ENCODE data around the gene SKA2. TPM values are rescaled to one million over a fixed set of nuclear protein-coding genes. Genes with fewer than 3 reads are reported as not detected.
"Not testable (repeated sequence)": the region's sequence is repeated elsewhere in the genome, so short reads cannot be mapped to it uniquely, and the experiment has no call there.

SKA2 gene
- total RNA-seq, 6 experiments from 2014 or later, result 12.2 to 23.1 (median 13.5) TPM

DNA sequence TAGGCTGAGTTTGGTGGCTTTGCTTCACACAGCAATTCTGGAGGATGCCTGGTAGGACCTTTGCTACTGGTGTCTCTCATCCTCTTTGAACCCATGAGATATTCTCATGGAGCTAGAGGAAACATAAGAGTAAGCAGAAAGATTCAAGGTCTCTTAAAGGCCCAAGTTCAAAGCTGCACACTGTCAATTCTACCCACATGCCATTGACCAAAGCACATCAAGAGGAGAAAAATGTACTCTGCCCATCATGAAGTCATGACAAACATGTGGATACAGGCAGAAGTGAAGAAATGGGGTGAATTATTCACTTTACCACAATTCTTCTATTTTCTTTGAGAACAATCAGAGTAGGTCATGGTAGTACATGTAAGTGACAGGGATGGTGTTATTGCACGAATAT is 13.1 kb downstream of the SKA2 start:
- no peaks in the 10 kb centered on the region for H3K36me3 ChIP-seq
- no peak overlapping the region for H3K27ac ChIP-seq
- no peaks in the 10 kb centered on the region for H3K27me3 ChIP-seq
- intact Hi-C loops (cut with DNase I), result no loop called here
- ATAC-seq (no peak), DNase-seq (no peak)
- H3K4me1 ChIP-seq, result no peaks in the 10 kb centered on the region
- H3K9me3 ChIP-seq, result no peaks in the 10 kb centered on the region
- no peak overlapping the region for H3K4me3 ChIP-seq
- TF ChIP-seq POLR2A (IDR thresholded peaks at IDR 0.05), result no peak
- TF ChIP-seq, protein P1, sequence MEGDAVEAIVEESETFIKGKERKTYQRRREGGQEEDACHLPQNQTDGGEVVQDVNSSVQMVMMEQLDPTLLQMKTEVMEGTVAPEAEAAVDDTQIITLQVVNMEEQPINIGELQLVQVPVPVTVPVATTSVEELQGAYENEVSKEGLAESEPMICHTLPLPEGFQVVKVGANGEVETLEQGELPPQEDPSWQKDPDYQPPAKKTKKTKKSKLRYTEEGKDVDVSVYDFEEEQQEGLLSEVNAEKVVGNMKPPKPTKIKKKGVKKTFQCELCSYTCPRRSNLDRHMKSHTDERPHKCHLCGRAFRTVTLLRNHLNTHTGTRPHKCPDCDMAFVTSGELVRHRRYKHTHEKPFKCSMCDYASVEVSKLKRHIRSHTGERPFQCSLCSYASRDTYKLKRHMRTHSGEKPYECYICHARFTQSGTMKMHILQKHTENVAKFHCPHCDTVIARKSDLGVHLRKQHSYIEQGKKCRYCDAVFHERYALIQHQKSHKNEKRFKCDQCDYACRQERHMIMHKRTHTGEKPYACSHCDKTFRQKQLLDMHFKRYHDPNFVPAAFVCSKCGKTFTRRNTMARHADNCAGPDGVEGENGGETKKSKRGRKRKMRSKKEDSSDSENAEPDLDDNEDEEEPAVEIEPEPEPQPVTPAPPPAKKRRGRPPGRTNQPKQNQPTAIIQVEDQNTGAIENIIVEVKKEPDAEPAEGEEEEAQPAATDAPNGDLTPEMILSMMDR (IDR thresholded peaks at IDR 0.05), result no peak
- WGBS (ENCODE audit: insufficient coverage, low coverage, low lambda C conversion rate, missing lambda C conversion rate), result 100% methylated on average over 1 of the region's 1 CpG

DNA sequence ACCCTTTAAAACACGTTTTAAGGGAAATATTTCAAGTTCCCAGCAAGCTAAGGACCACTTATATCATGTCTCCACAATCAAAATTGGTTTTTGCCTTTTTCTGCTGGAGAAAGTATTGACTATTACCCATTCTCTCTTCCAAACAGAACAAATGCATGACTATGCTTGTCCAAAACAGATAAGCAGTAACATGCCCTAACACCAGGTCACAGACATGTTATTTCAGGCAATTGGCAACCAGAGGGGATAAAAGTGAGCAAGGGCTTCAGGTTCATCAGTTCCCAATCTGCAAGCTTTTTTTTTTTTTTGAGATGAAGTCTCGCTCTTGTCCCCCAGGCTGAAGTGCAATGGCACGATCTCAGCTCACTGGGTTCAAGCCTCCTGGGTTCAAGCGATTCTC is 15.0 kb downstream of the SKA2 start:
- no peaks in the 10 kb centered on the region for H3K27me3 ChIP-seq
- ATAC-seq (no peak), DNase-seq (no peak)
- 90% methylated on average over 4 of the region's 4 CpGs for WGBS (ENCODE audit: insufficient coverage, low coverage, low lambda C conversion rate, missing lambda C conversion rate)
- H3K9me3 ChIP-seq, result no peaks in the 10 kb centered on the region
- no peak for TF ChIP-seq POLR2A (IDR thresholded peaks at IDR 0.05)
- TF ChIP-seq, protein P1 (IDR thresholded peaks at IDR 0.05), result no peak
- no peaks in the 10 kb centered on the region for H3K36me3 ChIP-seq
- no peak overlapping the region for H3K27ac ChIP-seq
- H3K4me1 ChIP-seq, result no peaks in the 10 kb centered on the region
- no peak overlapping the region for H3K4me3 ChIP-seq
- intact Hi-C loops (cut with DNase I), result no loop called here

DNA sequence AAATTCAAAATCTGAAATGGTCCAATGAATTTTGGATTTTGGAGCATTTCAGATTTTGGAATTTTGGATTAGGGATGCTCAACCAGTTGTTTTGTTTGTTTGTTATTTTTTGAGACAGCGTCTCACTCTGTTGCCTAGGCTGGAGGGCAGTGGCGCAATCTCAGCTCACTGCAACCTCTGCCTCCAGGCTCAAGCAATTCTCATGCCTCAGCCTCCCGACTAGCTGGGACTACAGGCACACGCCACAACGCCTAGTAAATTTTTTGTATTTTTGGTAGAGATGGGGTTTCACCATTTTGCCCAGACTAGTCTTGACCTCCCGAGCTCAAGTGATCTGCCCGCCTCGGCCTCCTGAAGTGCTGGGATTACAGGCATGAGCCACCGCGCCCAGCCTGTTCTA is 16.6 kb downstream of the SKA2 start:
- H3K4me3 ChIP-seq; H3K9me3 ChIP-seq; DNase-seq; H3K27ac ChIP-seq; H3K36me3 ChIP-seq; intact Hi-C loops (cut with DNase I); ATAC-seq; H3K27me3 ChIP-seq; H3K4me1 ChIP-seq: not testable (repeated sequence)
- WGBS (ENCODE audit: insufficient coverage, low coverage, low lambda C conversion rate, missing lambda C conversion rate), result 95% methylated on average over 10 of the region's 10 CpGs

DNA sequence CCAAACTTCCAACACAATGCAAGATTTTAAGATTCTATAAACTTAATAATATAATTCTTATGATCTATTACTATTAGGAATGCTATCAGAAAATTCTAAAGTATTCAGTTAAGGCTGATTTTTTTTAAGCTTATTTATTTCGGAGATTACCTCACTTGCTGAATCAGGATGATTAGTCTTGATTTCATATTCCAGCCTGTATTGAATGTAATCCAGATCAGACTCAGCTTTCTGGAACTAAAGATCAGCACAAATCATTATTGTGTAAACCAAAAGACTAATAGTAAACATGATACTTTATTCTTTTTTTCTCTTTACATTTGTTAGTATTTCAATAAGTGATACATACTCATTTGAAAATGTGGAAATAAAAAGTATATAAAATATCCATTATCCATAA is 23.9 kb downstream of the SKA2 start:
- H3K4me1 ChIP-seq, result no peaks in the 10 kb centered on the region
- WGBS (ENCODE audit: insufficient coverage, low coverage, low lambda C conversion rate, missing lambda C conversion rate), result 81% methylated on average over 1 of the region's 1 CpG
- intact Hi-C loops (cut with DNase I), result no loop called here
- no peak for TF ChIP-seq POLR2A (IDR thresholded peaks at IDR 0.05)
- TF ChIP-seq, protein P1 (IDR thresholded peaks at IDR 0.05), result no peak
- H3K4me3 ChIP-seq, result no peak overlapping the region
- ATAC-seq, result no peak
- H3K27ac ChIP-seq, result no peak overlapping the region
- H3K27me3 ChIP-seq, result no peaks in the 10 kb centered on the region
- DNase-seq, result no peak
- H3K36me3 ChIP-seq, result no peaks in the 10 kb centered on the region
- no peaks in the 10 kb centered on the region for H3K9me3 ChIP-seq

DNA sequence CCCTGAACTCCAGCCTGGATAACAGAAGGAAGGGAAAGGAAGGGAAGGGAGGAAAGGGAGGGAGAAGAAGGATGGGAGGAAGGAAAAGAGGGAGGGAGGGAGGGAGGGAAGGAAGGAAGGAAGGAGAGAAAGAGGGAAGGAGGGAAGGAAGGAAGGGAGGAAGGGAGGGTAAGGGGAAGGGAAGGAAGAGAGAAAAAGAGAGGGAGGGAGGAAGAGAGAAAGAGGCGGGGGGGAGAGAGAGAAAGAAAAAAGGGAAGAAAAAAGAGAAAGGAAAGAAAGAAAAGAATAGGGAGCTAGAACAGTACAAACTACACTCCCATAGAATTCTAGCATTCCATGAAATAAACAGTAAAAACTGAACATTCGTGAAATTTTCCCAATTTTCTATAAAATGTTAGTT is 25.2 kb downstream of the SKA2 start:
- no peak for TF ChIP-seq POLR2A (IDR thresholded peaks at IDR 0.05)
- TF ChIP-seq, protein P1 (IDR thresholded peaks at IDR 0.05), result no peak
- H3K27ac ChIP-seq, result no peak overlapping the region
- no peaks in the 10 kb centered on the region for H3K4me1 ChIP-seq
- ATAC-seq (no peak), DNase-seq (no peak)
- H3K27me3 ChIP-seq, result no peaks in the 10 kb centered on the region
- H3K9me3 ChIP-seq, result no peaks in the 10 kb centered on the region
- intact Hi-C loops (cut with DNase I), result no loop called here
- WGBS (ENCODE audit: insufficient coverage, low coverage, low lambda C conversion rate, missing lambda C conversion rate), result 41% methylated on average over 2 of the region's 2 CpGs
- no peak overlapping the region for H3K4me3 ChIP-seq
- H3K36me3 ChIP-seq, result no peaks in the 10 kb centered on the region

Measured in right lobe of liver (tissue), 6 donors.